Testis (tissue), 5 donors: ENCODE measurements around the gene RAB11FIP2. TPM values are rescaled to one million over a fixed set of nuclear protein-coding genes. Genes with fewer than 3 reads are reported as not detected.

Source experiments
- DNase-seq: peaks from one replicate; pipeline ENCODE4 v3.0.0-alpha.2; 2019
- H3K27ac ChIP-seq, 2 donors: fragments of 200-600 bp; sonication (generic); one replicate each; pipeline ENCODE4 v1.5.1; 2019
- H3K27me3 ChIP-seq: fragments of 200-600 bp; sonication (generic); one replicate; pipeline ENCODE4 v1.5.1; 2019
- H3K36me3 ChIP-seq: fragments of 200-600 bp; sonication (generic); one replicate; pipeline ENCODE4 v1.5.1; 2017; ENCODE audit warnings: low read depth; ENCODE audit errors: missing control alignments
- H3K4me1 ChIP-seq: fragments of 200-600 bp; sonication (generic); one replicate; pipeline ENCODE4 v1.5.1; 2019
- H3K4me3 ChIP-seq, 2 donors: fragments of 200-600 bp; sonication (generic); one replicate each; pipeline ENCODE4 v1.5.1; 2017 to 2019
- H3K9me3 ChIP-seq: fragments of 200-600 bp; sonication (generic); one replicate; pipeline ENCODE4 v1.5.1; 2017
- CTCF ChIP-seq, 3 experiments: fragments of 450-650 bp in 2 of 3; fragments of 200-600 bp in 1 of 3; sonication (generic) in 1 of 3; IDR thresholded peaks; one replicate each; pipeline ENCODE4 v1.5.1; 2016 to 2019; ENCODE audit warnings: antibody characterized with exemption in 3 of 3, mild to moderate bottlenecking in 2 of 3, moderate library complexity in 1 of 3
- POLR2A ChIP-seq: fragments of 450-650 bp; IDR thresholded peaks from one replicate; pipeline ENCODE4 v1.6.1; 2017; ENCODE audit warnings: antibody characterized with exemption, mild to moderate bottlenecking, moderate library complexity
- WGBS, 2 donors: methylation state at CpG; one replicate each; pipeline ENCODE4 v1.1.5; 2018; 5-methylcytosine and 5-hydroxymethylcytosine counted together
- intact Hi-C: fragments of 100-400 bp; cut with DNase I; formaldehyde crosslinking; loops from one replicate; pipeline ENCODE4 v1.15.1; 2023; ENCODE audit warnings: low total_unique reads
- long read RNA-seq, 2 donors: transcript quantifications; one replicate each; lab custom pipeline, GENCODE V29; 2026
- polyA plus RNA-seq: library from polyadenylated mRNA; stranded (reverse); fragments of 350-450 nt; fragmentation: Illumina TruSeq; extraction: RNeasy Lipid Tissue Mini Kit (QIAGEN cat#74804); gene quantifications from one replicate; pipeline ENCODE4 v1.2.3, GENCODE V29; 2014; ENCODE audit warnings: low read depth, low replicate concordance; ENCODE audit not compliant: insufficient read depth
- total RNA-seq, 2 donors: library from RNA; depleted of rRNA; stranded (reverse); fragments of >200 nt; gene quantifications; one replicate each; pipeline ENCODE4 v1.2.3, GENCODE V29; 2016

Gene RAB11FIP2
- 10 to 100 TPM; 41.6 to 52.8 TPM for total RNA-seq
- polyA plus RNA-seq, result 12.8 TPM
- long read RNA-seq, donor 1, full-length matches to known transcripts, result 9 of 15 reads
- long read RNA-seq, donor 1, partial matches to known transcripts, result 6 of 15 reads
- long read RNA-seq, donor 1, other reads (novel, unspliced or antisense), result 0 of 15 reads
- long read RNA-seq, donor 2, full-length matches to known transcripts, result 2 of 2 reads
- long read RNA-seq, donor 2, partial matches to known transcripts, result 0 of 2 reads
- long read RNA-seq, donor 2, other reads (novel, unspliced or antisense), result 0 of 2 reads

- H3K4me1 ChIP-seq, result peaks cover 21% of the 10 kb centered on the region
- DNase-seq, result peak; percentile 98
- H3K4me3 ChIP-seq, result peak within 1 kb of the TSS; percentile 89 to 97
- WGBS, 2 donors, result 0 to 1% methylated on average over 5 to 75 of the region's 83 CpGs
- peak within 1 kb of the TSS; percentile 94 to 96 for H3K27ac ChIP-seq
- intact Hi-C loops, result loop anchor here (10.0 kb wide), 1 partner anchor 502 kb away; the partner anchor contains the start of gene EMX2
- no peak for TF ChIP-seq CTCF (IDR thresholded peaks at IDR 0.05)
- TF ChIP-seq POLR2A, result peak; percentile 32
- H3K36me3 ChIP-seq, result no peaks in the 10 kb centered on the region
- H3K9me3 ChIP-seq, result no peaks in the 10 kb centered on the region
- H3K27me3 ChIP-seq, result no peaks in the 10 kb centered on the region
Observed at GRCh38 chr10:118046395-118047156, at the start of gene RAB11FIP2. RAB11FIP2 (minus strand) TSS chr10:118046941; CDS start chr10:118046163, 778 bp downstream.

GRCh38 chr10:118096022-118096421, 49.3 kb upstream of the RAB11FIP2 start:
- H3K27ac ChIP-seq, result no peak overlapping the region
- intact Hi-C loops, result no loop called here
- WGBS, 2 donors, result 75 to 91% methylated on average over 1 of the region's 1 CpG

GRCh38 chr10:118092209-118092608, 45.5 kb upstream of the RAB11FIP2 start:
- no peak for DNase-seq
- no peaks in the 10 kb centered on the region for H3K27me3 ChIP-seq
- H3K4me3 ChIP-seq, result no peak overlapping the region
- no peaks in the 10 kb centered on the region for H3K4me1 ChIP-seq
- intact Hi-C loops, result no loop called here
- H3K27ac ChIP-seq, result no peak overlapping the region
- H3K36me3 ChIP-seq, result no peaks in the 10 kb centered on the region
- TF ChIP-seq CTCF (IDR thresholded peaks at IDR 0.05) (no peak), POLR2A (no peak)
- 100% methylated on average over 1 of the region's 1 CpG for WGBS, 2 donors
- no peaks in the 10 kb centered on the region for H3K9me3 ChIP-seq

More at GRCh38 chr10:118096022-118096421, 49.3 kb upstream of the RAB11FIP2 start:
- Histone ChIP-seq H3K4me1 (no peaks in the 10 kb centered on the region), H3K27me3 (no peaks in the 10 kb centered on the region), H3K4me3 (no peak overlapping the region), H3K36me3 (no peaks in the 10 kb centered on the region), H3K9me3 (no peaks in the 10 kb centered on the region)
- DNase-seq, result no peak
- TF ChIP-seq CTCF (IDR thresholded peaks at IDR 0.05) (no peak), POLR2A (no peak)

GRCh38 chr10:118080817-118081216, 34.1 kb upstream of the RAB11FIP2 start:
- intact Hi-C loops, result no loop called here
- Histone ChIP-seq H3K27me3 (no peaks in the 10 kb centered on the region), H3K9me3 (no peaks in the 10 kb centered on the region), H3K4me3 (no peak overlapping the region), H3K4me1 (no peaks in the 10 kb centered on the region), H3K27ac (no peak overlapping the region), H3K36me3 (no peaks in the 10 kb centered on the region)
- no peak for DNase-seq
- TF ChIP-seq POLR2A, result no peak
- 83 to 84% methylated on average over 4 of the region's 4 CpGs for WGBS, 2 donors

GRCh38 chr10:118076705-118077104, 30.0 kb upstream of the RAB11FIP2 start:
- Histone ChIP-seq H3K36me3 (no peaks in the 10 kb centered on the region), H3K4me1 (no peaks in the 10 kb centered on the region), H3K9me3 (no peaks in the 10 kb centered on the region), H3K4me3 (no peak overlapping the region), H3K27me3 (no peaks in the 10 kb centered on the region), H3K27ac (no peak overlapping the region)
- DNase-seq, result no peak
- intact Hi-C loops, result no loop called here
- 73 to 90% methylated on average over 3 of the region's 3 CpGs for WGBS, 2 donors
- no peak for TF ChIP-seq CTCF (IDR thresholded peaks at IDR 0.05)
- TF ChIP-seq POLR2A, result no peak
